HCT116 (cell line): Measurements from ENCODE around the gene SOX18. TPM values are rescaled to one million over a fixed set of nuclear protein-coding genes. Genes with fewer than 3 reads are reported as not detected.

Experiments used
- ATAC-seq: fragments of 200-7000 bp; cut with Tn5 transposase; 2 replicates; pipeline ENCODE4 v1.9.1; 2020; ENCODE audit warnings: mild to moderate bottlenecking, moderate library complexity
- BruUV-seq: library from RNA; stranded (reverse); fragments of 400-500 nt; replicated peaks from 2 replicates; lab custom pipeline; 2021; lab: Mats Ljungman, UMichigan
- CTCF ChIA-PET: fragments of 300-600 bp; sonication (Branson Sonifier 250); formaldehyde crosslinking; loops from one replicate; lab custom pipeline; 2021; ENCODE audit warnings: antibody characterized with exemption; lab: Charles Lee
- POLR2A ChIA-PET: fragments of 300-600, 350-600 bp; sonication (Branson Sonifier 250); formaldehyde crosslinking; loops from one replicate; lab custom pipeline; 2021; ENCODE audit warnings: antibody characterized with exemption; lab: Charles Lee
- RAD21 ChIA-PET, 2 experiments: fragments of 300-600 bp; sonication (Branson Sonifier 250); formaldehyde crosslinking; loops; one replicate each; lab custom pipeline; 2023; ENCODE audit warnings: low total read pairs in 2 of 2; ENCODE audit not compliant: uncharacterized antibody in 2 of 2, unreplicated experiment in 2 of 2, low non-redundant PET in 1 of 2; lab: Charles Lee
- DNase-seq: peaks from one replicate; pipeline ENCODE4 v3.0.0-alpha.2; 2010; ENCODE audit warnings: low read depth, low spot score
- H2AFZ ChIP-seq: fragments of 200-600 bp; shearing (Covaris generic), sonication (generic); 2 replicates; pipeline ENCODE4 v1.6.1; 2017; ENCODE audit warnings: low read depth, mixed run types, mixed read lengths, antibody characterized with exemption, low read length; ENCODE audit not compliant: poor library complexity, severe bottlenecking
- H3K27ac ChIP-seq: 2 replicates; pipeline ENCODE4 v1.5.1; 2012; ENCODE audit warnings: low read depth, low read length
- H3K27me3 ChIP-seq: fragments of 200-600 bp; sonication (generic); 2 replicates; pipeline ENCODE4 v1.6.1; 2016; ENCODE audit warnings: mixed run types, low read length, mixed read lengths; ENCODE audit not compliant: insufficient read depth
- H3K36me3 ChIP-seq, 2 experiments: fragments of 200-500 bp in 1 of 2; fragments of 200-600 bp in 1 of 2; sonication (Bioruptor generic) in 1 of 2; sonication (generic) in 1 of 2; 2 replicates each; pipeline versions ENCODE4 v1.5.1 to v1.6.1; 2014 to 2016; ENCODE audit warnings: low read length in 2 of 2, inconsistent platforms in 1 of 2, mixed read lengths in 1 of 2, mixed run types in 1 of 2; ENCODE audit not compliant: insufficient read depth in 2 of 2, control insufficient read depth in 1 of 2
- H3K4me1 ChIP-seq, 2 experiments: fragments of 200-600 bp in 1 of 2; sonication (generic) in 1 of 2; 2 replicates each; pipeline versions ENCODE4 v1.5.1 to v1.6.1; 2012 to 2017; ENCODE audit warnings: low read length in 2 of 2, inconsistent platforms in 1 of 2, mild to moderate bottlenecking in 1 of 2, mixed read lengths in 1 of 2, mixed run types in 1 of 2, moderate library complexity in 1 of 2; ENCODE audit not compliant: insufficient read depth in 2 of 2, control insufficient read depth in 1 of 2
- H3K4me2 ChIP-seq: fragments of 200-600 bp; sonication (generic); 2 replicates; pipeline ENCODE4 v1.6.1; 2017; ENCODE audit warnings: mixed run types, low read length, mixed read lengths
- H3K4me3 ChIP-seq, 2 experiments: fragments of 200-600 bp in 1 of 2; sonication (generic) in 1 of 2; replicated peaks in 1 of 2; 2 replicates each; pipeline ENCODE4 v1.5.1; 2011 to 2016; ENCODE audit warnings: low read length in 2 of 2, control low read depth in 1 of 2, low read depth in 1 of 2, mild to moderate bottlenecking in 1 of 2, mixed read lengths in 1 of 2, mixed run types in 1 of 2
- H3K79me2 ChIP-seq: fragments of 200-600 bp; sonication (generic); 2 replicates; pipeline ENCODE4 v1.6.1; 2017; ENCODE audit warnings: mild to moderate bottlenecking, mixed run types, low read length, moderate library complexity, mixed read lengths; ENCODE audit not compliant: insufficient read depth
- H3K9ac ChIP-seq: fragments of 200-600 bp; sonication (generic); 2 replicates; pipeline ENCODE4 v1.6.1; 2016; ENCODE audit warnings: low read length, mixed read lengths
- H3K9me2 ChIP-seq: fragments of 200-600 bp; sonication (generic), shearing (Covaris generic); 2 replicates; pipeline ENCODE4 v1.6.1; 2017; ENCODE audit warnings: mixed run types, mild to moderate bottlenecking, moderate library complexity; ENCODE audit not compliant: insufficient read depth
- H3K9me3 ChIP-seq, 2 experiments: fragments of 200-500 bp in 1 of 2; fragments of 200-600 bp in 1 of 2; sonication (Bioruptor generic) in 1 of 2; sonication (generic) in 1 of 2; 2 replicates each; pipeline ENCODE4 v1.6.1; 2014 to 2017; ENCODE audit warnings: low read length in 2 of 2, mixed read lengths in 2 of 2, inconsistent platforms in 1 of 2, low read depth in 1 of 2, mild to moderate bottlenecking in 1 of 2, mixed run types in 1 of 2, moderate library complexity in 1 of 2; ENCODE audit not compliant: control insufficient read depth in 1 of 2, insufficient read depth in 1 of 2
- H4K20me1 ChIP-seq: fragments of 200-600 bp; sonication (generic), shearing (Covaris generic); 2 replicates; pipeline ENCODE4 v1.6.1; 2017; ENCODE audit warnings: mixed run types, mild to moderate bottlenecking, moderate library complexity; ENCODE audit not compliant: insufficient read depth
- CEBPB ChIP-seq: IDR thresholded peaks from 2 replicates; pipeline ENCODE4 v1.6.1; 2012; ENCODE audit warnings: low read depth
- EZH2 ChIP-seq: fragments of 200-600 bp; sonication (generic); IDR thresholded peaks from 2 replicates; pipeline ENCODE4 v1.6.1; 2017; ENCODE audit warnings: antibody characterized with exemption, mixed run types
- FOSL1 ChIP-seq: IDR thresholded peaks from 2 replicates; pipeline ENCODE4 v1.6.1; 2012; ENCODE audit warnings: low read depth
- JUND ChIP-seq: IDR thresholded peaks from 2 replicates; pipeline ENCODE4 v1.6.1; 2012
- POLR2A ChIP-seq: IDR thresholded peaks from 2 replicates; pipeline ENCODE4 v1.7.0; 2011; ENCODE audit warnings: borderline replicate concordance; ENCODE audit not compliant: insufficient read depth, insufficient read length; ENCODE audit errors: extremely low read depth
- POLR2AphosphoS5 ChIP-seq: IDR thresholded peaks from 2 replicates; pipeline ENCODE4 v1.6.1; 2011; ENCODE audit warnings: mild to moderate bottlenecking, low read depth, low read length, moderate library complexity
- SRF ChIP-seq: IDR thresholded peaks from 2 replicates; pipeline ENCODE4 v1.6.1; 2012; ENCODE audit warnings: low read depth
- TCF7L2 ChIP-seq: IDR thresholded peaks from 2 replicates; pipeline ENCODE4 v1.7.0; 2011; ENCODE audit warnings: borderline replicate concordance, inconsistent platforms; ENCODE audit not compliant: insufficient read depth, insufficient read length; ENCODE audit errors: extremely low read depth
- YY1 ChIP-seq: IDR thresholded peaks from 2 replicates; pipeline ENCODE4 v1.6.1; 2011; ENCODE audit warnings: low read length, low read depth, moderate library complexity, mild to moderate bottlenecking; ENCODE audit not compliant: insufficient replicate concordance; ENCODE audit errors: extremely low read depth
- ZNF274 ChIP-seq: fragments of 200-500 bp; sonication (Bioruptor generic); IDR thresholded peaks from 2 replicates; pipeline ENCODE4 v1.6.1; 2014; ENCODE audit warnings: mild to moderate bottlenecking, low read depth, low read length, inconsistent platforms
- intact Hi-C: fragments of 100-400 bp; cut with micrococcal nuclease; formaldehyde crosslinking; loops from 2 replicates; pipeline ENCODE4 v1.10.0; 2022
- total RNA-seq: library from RNA; stranded (reverse); gene quantifications from one replicate; pipeline ENCODE4 v1.2.1, GENCODE V29; 2021; ENCODE audit not compliant: unreplicated experiment
- TF ChIP-seq, protein P1 (sequence below), 3 experiments: fragments of 200-600 bp in 1 of 3; sonication (generic) in 1 of 3; IDR thresholded peaks in 2 of 3; conservative IDR thresholded peaks in 1 of 3; 2 replicates each; pipeline ENCODE4 v1.5.1; 2012 to 2017; ENCODE audit warnings: low read depth in 2 of 3, low read length in 2 of 3, antibody characterized with exemption in 1 of 3, borderline replicate concordance in 1 of 3, control low read depth in 1 of 3, mild to moderate bottlenecking in 1 of 3, mixed read lengths in 1 of 3, mixed run types in 1 of 3, moderate library complexity in 1 of 3; ENCODE audit not compliant: insufficient read depth in 1 of 3
- TF ChIP-seq, protein P2 (sequence below): IDR thresholded peaks from 2 replicates; pipeline ENCODE4 v1.6.1; 2012
- TF ChIP-seq, protein P3 (sequence below): IDR thresholded peaks from 2 replicates; pipeline ENCODE4 v1.6.1; 2012; ENCODE audit warnings: low read depth

Gene SOX18
- total RNA-seq, 1 experiment from 2014 or later = 3.3 TPM

DNA sequence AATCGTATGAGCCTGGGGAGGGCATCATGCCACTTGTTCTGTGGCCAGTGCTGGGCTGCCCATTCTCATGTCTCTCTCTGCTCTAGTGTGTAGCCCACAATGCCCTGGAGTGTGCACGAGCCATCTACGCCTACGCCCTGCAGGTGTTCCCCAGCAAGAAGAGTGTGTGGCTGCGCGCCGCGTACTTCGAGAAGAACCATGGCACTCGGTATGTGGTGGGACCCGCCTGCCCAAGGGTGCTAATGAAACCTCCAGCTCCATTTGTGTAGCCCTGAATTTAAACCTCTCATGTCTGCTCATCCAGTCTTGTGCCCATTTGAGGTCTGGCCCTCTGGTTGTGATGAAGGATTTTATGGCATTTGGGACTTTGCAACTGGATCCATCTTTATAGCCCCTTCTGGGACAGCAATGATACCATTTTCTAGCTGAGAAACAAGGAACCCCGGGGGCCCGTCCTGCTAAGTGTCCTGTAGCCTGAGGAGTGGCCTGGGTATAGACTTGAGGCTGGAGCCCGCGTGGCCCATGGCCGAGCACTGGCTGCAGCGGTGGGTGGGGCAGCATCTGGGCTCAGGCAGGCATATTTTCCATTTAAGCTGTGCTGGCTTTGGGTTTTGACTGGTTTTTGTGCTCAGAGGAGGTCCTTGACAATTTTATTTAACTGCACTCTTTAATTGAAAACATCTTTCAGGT, 26.6 kb downstream of the SOX18 start (continued):
- TF ChIP-seq CEBPB = no peak
- no peak for TF ChIP-seq ZNF274
- TF ChIP-seq, protein P1, sequence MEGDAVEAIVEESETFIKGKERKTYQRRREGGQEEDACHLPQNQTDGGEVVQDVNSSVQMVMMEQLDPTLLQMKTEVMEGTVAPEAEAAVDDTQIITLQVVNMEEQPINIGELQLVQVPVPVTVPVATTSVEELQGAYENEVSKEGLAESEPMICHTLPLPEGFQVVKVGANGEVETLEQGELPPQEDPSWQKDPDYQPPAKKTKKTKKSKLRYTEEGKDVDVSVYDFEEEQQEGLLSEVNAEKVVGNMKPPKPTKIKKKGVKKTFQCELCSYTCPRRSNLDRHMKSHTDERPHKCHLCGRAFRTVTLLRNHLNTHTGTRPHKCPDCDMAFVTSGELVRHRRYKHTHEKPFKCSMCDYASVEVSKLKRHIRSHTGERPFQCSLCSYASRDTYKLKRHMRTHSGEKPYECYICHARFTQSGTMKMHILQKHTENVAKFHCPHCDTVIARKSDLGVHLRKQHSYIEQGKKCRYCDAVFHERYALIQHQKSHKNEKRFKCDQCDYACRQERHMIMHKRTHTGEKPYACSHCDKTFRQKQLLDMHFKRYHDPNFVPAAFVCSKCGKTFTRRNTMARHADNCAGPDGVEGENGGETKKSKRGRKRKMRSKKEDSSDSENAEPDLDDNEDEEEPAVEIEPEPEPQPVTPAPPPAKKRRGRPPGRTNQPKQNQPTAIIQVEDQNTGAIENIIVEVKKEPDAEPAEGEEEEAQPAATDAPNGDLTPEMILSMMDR (IDR thresholded peaks at IDR 0.05 in 2 of 3, conservative IDR thresholded peaks at IDR 0.05 in 1 of 3; ENCODE audit: borderline replicate concordance in 1 of 3, insufficient read depth in 1 of 3, low read depth in 2 of 3, low read length in 2 of 3) = no peak
- no peak for TF ChIP-seq SRF
- no peak for TF ChIP-seq POLR2AphosphoS5
- TF ChIP-seq, protein P2, sequence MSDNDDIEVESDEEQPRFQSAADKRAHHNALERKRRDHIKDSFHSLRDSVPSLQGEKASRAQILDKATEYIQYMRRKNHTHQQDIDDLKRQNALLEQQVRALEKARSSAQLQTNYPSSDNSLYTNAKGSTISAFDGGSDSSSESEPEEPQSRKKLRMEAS = no peak
- TF ChIP-seq, all 23 proteins: peak for 0

- ChIA-PET CTCF (no interaction called here), RAD21 (no interaction called here), POLR2A (no interaction called here)
- H3K9ac ChIP-seq = no peak overlapping the region
- no peaks in the 10 kb centered on the region for H4K20me1 ChIP-seq
- TF ChIP-seq JUND (no peak), TCF7L2 (no peak), YY1 (no peak), FOSL1 (no peak), SRF (no peak), EZH2 (no peak), POLR2A (no peak), CEBPB (no peak)
- TF ChIP-seq, protein P3, sequence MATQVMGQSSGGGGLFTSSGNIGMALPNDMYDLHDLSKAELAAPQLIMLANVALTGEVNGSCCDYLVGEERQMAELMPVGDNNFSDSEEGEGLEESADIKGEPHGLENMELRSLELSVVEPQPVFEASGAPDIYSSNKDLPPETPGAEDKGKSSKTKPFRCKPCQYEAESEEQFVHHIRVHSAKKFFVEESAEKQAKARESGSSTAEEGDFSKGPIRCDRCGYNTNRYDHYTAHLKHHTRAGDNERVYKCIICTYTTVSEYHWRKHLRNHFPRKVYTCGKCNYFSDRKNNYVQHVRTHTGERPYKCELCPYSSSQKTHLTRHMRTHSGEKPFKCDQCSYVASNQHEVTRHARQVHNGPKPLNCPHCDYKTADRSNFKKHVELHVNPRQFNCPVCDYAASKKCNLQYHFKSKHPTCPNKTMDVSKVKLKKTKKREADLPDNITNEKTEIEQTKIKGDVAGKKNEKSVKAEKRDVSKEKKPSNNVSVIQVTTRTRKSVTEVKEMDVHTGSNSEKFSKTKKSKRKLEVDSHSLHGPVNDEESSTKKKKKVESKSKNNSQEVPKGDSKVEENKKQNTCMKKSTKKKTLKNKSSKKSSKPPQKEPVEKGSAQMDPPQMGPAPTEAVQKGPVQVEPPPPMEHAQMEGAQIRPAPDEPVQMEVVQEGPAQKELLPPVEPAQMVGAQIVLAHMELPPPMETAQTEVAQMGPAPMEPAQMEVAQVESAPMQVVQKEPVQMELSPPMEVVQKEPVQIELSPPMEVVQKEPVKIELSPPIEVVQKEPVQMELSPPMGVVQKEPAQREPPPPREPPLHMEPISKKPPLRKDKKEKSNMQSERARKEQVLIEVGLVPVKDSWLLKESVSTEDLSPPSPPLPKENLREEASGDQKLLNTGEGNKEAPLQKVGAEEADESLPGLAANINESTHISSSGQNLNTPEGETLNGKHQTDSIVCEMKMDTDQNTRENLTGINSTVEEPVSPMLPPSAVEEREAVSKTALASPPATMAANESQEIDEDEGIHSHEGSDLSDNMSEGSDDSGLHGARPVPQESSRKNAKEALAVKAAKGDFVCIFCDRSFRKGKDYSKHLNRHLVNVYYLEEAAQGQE = no peak
- no peaks in the 10 kb centered on the region for H3K79me2 ChIP-seq
- no peaks in the 10 kb centered on the region for H3K27me3 ChIP-seq
- no peak overlapping the region for H3K4me3 ChIP-seq
- no peak overlapping the region for H2AFZ ChIP-seq
- ATAC-seq (no peak), DNase-seq (no peak)
- peaks cover 40 to 48% of the 10 kb centered on the region in 2 experiments for H3K36me3 ChIP-seq
- no peak overlapping the region for H3K27ac ChIP-seq
- H3K4me2 ChIP-seq = no peak overlapping the region
- H3K9me2 ChIP-seq = no peaks in the 10 kb centered on the region
- H3K4me1 ChIP-seq = no peaks in the 10 kb centered on the region
- no peaks in the 10 kb centered on the region for H3K9me3 ChIP-seq
- no TSS peak for BruUV-seq
- intact Hi-C loops = no loop called here
Observed at GRCh38 chr20:64021124-64021975, 28.1 kb downstream of the SOX18 start.
